Stimulated activated CD8-positive, alpha-beta memory T cell treated with anti-CD3 and anti-CD28 coated beads, Interleukin-15, amount 100 ng/mL, for 1 hour (primary cell): ENCODE results near the gene TTC27.
"Not testable (repeated sequence)": the region's sequence is repeated elsewhere in the genome, so short reads cannot be mapped to it uniquely, and the experiment has no call there.

ENCODE experiments used
- DNase-seq: peaks from one replicate; pipeline ENCODE4 v3.0.0-alpha.2; 2020; ENCODE audit warnings: low read depth

TTC27 gene

DNA sequence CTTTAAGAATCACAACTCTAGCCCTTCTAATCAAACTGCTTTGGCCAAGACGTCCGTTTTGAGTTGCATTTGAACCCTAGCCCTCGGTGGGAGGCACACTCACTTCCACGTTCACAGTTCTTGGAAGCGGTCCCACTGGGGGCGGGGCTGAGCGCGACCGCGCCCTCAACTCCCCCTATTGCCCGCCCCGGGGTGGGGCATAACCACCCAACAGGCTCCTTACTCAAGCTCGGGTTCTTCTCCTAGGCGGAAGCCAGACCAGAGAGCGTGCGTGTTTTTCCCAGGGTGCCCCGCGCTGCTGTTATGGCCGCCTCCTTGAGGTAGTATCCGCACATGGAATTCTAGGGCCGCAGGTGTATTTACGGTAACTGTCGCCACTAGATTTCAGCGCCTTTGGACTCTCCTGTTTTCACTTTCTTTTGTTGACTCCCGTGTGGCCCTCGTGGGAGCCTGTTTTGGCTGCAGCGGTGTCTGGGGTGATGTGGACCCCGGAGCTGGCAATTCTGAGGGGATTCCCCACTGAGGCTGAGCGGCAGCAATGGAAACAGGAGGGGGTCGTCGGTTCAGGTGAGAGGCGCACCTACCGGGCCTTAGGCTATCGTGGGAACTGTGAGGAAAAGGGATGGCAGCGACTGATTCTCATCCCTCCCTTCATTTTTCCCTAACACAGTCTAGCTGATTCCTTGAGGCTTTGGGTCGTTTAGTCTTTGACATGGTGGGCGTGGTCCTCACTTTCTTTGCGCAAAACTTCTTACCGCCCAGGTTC is at the start of gene TTC27:
Gene TTC27, plus strand, starts transcription at position 237 of the 766 bp plus-strand sequence. Its CDS starts 243 bp downstream, at position 480.
- peak; percentile 90 for DNase-seq

DNA sequence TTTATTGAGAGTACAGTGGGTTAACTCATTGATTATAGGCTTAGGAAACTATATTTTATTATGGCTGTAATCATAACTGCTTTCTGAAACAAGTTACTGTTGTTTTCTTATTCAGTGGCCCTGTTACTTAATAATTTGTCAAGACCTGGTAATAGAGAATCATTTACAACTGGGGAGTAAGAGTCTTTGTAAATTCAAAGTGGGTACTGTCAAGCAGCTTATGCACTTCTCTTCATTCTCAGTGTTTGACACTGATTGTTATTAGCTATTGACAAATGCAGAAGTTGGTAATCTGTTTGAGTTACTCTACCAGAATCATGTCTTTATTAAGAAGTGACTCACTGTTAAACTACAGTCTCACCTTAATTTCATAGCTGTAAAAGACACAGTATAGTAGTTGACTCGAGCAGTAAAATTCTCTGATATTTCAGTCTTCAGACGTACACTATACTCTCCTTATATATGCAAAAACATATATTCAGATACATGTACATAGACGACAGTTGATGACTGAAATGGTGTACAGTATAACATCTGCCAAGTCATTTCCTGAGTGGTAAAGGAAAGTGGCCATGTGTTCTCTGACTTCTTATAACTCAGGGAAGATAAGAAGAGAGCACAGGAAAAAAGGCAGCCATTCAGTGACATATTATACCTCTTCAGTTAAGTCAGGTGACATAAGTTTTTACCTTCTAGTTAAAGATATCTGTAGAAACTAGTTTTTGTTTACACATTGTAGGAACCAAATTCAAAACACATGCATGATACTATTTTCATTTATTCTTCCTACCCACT is 36.0 kb upstream of the TTC27 start:
- no peak for DNase-seq

DNA sequence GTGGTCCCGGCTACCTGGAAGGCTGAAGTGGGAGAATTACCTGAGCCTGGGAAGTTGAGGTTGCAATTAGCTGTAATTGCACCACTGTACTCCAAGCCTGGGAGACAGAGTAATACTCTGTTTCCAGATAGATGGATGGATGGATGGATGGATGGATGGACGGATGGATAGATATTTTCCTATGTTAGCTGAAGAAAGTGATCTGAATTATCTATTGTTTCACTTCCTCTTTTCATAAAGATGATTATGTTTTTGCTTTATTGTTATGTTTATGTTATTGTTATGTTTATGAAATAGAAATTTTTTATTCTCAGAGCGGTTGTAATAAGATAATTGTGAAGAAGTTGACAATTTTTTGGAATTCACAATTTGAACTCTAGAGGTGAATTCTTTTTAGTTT is 33.3 kb upstream of the TTC27 start:
- no peak for DNase-seq

DNA sequence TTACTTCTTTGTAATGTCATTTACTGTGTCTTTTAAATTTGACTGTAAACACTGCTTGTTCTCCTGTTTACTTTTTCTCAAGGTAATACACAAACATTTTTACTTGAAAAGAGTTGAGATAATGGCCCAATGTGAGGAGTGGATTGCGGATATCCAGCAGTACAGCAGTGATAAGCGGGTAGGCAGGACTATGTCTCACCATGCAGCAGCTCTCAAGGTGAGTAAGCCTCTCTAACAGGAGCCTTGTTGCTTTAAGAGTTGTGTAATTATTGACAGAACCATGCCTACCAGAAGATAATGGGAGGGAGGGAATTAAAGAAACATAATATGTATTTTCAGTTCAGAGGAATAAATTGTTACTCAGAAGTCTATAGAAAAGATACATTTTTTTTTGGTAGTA is 16.5 kb upstream of the TTC27 start:
- DNase-seq: no peak

DNA sequence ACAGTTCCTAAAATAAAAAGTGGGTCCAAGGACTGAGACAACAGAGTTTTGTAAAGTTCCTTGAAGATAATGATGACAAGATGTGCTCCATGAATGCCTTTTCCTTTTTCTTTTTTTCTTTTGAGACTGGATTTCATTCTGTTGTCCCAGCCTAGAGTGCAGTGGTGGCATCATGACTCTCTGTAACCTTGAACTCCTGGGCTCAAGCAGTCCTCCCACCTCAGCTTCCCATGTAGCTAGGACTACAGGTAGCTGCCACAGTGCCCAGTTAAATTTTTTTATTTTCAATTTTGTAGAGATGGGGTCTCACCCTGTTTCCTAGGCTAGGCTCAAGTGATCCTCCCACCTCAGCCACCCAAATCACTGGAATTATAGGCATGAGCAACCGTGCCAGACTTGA is 16.1 kb upstream of the TTC27 start:
- no peak for DNase-seq

DNA sequence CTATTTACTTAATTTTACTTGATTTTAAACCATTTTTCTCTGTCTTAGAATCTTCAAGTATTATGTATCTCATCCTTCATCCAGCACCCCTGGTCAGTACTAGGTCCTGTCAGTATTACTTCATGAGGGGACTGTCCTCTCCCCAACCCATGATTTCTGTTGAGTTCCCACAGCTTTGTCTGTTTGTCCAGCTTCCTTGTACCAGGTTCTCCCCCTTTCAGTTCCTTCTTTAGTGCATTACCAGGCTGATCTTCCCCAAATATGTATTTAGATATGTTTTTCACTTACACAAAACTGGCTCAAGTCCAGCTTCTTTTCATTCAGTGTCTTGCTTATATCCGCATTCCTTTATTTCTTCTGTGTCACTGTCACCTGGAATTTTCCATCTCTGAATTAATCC is 13.8 kb upstream of the TTC27 start:
- DNase-seq: no peak

DNA sequence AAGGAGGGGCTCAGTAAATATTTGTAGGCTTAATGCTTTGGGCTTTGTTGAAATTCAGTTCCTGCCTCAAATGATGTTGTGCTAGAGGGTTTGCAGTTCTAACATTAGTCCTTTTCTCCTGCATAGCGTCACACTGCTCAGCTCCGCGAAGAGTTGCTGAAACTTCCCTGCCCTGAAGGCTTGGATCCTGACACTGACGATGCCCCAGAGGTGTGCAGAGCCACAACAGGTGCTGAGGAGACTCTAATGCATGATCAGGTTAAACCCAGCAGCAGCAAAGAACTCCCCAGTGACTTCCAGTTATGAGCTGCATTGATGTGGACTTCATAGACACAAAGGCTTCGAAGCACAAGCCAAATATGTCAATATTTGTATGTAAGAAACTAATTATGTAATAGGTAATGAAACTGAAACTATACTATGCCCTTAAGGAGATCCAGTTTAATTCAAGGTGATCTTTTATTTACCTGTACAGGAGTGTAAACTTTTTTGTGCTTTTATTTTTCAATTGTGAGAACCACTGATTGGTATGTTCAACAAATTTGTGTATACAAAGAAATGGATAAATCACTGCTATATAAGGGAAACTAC is 10.2 kb upstream of the TTC27 start:
- DNase-seq: no peak

DNA sequence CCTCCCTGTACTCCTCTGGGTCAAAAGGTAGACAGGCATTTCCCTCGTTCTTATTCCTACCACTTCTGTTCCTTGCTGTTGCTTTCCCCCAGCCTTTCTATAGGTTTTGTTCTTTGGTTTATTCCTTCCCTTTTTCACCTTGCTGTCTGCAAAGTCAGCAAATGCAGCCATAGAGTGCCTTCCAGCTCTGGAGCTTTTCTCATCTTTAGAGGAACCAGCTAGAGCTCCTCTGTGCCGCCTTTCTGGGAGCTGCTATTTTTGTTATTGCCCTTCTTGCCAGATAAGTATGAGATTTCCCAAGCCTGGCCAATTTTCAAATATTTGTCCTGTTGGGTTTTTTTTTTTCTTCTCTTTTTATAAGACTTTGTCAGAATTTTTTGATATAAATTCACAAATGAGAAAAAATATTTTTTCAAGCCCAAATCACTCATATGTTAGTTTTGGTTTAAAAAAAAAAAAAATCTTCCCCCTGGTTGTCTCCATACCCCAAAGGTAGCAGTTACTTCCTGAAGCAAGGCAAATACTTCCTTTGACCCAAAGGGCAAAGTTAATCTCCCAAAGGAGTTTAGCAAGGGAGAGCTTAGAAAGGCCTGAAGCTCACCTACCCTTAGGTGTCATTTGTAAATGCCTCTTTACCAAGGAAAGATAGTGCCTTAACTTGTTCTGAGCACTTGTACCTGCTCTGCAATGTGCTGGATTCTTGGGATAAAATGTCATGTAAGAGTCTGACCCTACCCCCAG is 5.1 kb upstream of the TTC27 start:
- no peak for DNase-seq

DNA sequence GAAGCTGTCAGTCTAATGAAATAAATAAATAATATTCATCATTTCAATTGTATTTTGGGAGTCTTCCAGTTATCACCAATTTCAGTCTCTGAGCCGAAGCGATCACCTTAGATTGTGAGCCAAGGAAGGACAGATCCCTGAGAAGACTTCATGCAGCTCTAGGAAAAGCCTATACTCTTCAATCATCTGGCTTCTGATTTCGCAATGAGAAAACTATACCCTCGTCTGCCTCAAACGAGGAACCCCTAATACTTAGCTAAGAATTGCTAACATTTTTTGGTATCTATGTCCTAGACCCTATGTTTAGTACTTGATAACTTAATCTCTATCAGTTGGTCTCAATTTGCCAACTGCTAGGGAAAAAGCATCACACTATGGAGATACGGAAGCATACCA is 4.5 kb upstream of the TTC27 start:
- no peak for DNase-seq

DNA sequence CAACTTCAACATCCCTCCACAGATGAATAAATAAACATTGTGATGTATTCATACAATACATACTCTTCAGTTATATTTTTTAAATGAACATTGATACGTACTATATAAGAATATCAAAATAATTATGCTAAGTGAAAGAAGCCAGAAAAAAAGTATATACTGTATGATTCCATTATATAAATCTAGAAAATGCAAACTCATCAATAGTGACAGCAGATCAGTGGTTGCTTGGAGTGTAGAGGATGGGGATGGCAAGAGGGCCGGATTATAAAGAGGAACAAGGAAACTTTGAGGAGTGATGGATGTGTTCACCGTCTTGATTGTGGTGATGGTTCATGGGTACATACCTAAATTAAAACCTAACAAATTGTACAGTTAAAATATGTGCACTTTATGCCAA is 3.0 kb upstream of the TTC27 start:
- no peak for DNase-seq

DNA sequence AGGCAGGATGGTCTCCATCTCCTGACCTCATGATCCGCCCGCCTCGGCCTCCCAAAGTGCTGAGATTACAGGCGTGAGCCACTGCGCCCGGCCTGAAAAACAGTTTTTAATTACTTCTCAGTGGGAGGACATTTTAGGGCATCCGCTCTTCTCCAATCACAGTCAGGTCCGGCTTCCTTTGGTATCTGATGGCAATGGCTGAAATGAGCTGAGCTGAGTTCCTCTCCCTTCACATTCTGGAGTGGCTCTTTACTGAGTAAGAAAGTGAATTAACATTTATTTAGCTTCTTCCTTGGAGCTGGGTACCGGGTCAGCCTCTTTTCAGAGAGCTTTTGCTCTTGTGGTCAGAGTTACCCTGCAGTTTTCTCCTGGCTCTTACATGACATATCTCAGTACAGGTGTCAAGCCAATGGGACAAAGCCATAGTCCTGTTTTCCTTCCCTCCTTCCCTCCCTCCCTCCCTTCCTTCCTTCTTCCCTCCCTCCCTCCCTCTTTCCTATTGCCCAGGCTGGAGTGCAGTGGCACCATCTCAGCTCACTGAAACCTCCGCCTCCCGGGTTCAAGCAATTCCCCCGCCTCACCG is 1.1 kb upstream of the TTC27 start:
- no peak for DNase-seq

DNA sequence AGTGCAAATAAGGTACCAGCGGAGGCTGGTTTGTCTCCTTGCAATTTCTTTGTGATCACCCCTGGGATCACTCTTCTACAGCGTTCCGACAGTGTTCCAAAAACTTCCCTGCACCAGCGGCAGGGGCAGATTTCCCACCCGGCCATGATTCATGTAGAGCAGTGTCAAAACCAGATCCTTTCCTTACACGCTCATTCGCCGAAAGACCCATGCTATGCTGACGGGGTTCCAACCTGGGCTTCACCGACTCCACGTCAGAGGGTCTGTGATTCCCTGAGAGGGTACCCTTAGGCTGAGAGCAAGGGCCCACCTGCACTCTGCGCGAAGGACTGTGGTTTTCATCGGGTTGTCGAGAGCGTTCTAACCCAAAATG is 423 bp upstream of the TTC27 start:
- no peak for DNase-seq

DNA sequence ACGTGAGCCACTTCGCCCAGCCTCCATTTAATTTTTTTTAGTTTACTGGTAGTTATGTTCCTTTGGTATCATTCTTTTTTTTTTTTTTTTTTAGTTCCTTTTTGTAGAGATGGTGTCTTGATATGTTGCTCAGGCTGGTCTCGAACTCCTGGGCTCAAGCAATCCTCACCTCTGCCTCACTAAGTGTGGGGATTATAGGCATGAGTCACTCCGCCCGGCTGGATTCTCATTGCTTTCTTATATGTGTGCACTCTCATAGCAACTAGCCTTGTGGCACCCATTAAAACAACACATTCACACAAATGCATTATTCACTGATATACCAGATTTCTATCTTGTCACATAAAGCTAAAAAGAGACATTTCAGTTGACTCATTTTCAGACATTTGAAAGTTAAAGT is 4.2 kb downstream of the TTC27 start:
- no peak for DNase-seq

DNA sequence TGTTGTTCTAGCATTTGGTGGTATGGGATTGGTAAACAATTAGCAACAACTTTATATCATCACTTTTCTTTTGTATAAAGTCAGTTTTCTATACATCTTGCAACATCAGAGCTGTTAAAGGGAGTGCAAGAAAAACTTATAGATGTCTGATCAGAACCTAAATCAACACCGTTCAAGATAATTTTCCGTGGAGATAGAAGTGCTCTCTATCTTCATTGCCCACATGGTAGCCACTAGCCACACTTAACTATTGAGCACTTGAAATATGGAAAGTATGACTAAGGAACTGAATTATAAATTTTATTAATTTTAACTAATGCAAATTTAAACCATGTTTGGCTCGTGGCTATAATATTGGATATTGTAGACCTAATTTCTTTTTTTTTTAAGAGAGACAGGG is 5.2 kb downstream of the TTC27 start:
- no peak for DNase-seq

DNA sequence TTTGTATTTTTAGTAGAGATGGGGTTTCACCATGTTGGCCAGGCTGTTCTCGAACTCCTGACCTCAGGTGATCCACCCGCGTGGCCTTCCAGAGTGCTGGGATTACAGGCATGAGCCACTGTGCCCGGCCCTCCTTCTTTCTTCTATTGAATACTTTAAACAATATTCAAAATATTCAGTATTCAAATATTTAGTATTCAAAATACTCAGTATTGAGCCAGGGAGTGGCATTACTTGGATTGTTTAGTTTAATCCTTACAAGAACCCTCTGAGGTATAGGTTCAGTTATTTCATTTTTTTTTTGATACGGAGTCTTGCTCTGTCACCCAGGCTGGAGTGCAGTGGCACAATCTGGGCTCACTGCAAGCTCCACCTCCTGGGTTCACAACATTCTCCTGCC is 10.7 kb downstream of the TTC27 start:
- not testable (repeated sequence) for DNase-seq

DNA sequence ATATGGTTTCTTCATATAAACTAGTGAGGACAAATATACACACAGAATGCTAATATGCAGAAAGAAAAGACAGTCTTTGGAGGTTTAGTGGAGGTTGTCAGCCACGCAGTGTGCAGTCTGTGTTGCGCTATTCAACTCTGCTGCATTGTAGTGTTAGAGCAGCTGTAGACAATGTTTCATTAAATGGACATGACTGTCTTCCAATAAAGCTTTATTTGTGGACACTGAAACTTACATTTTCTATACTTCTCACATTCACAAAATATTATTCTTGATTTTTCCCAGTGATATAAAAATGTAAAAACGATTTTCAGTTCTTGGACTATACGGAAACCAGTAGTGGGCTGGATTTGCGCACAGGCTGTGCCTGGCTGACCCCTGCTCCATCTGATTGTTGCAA is 13.3 kb downstream of the TTC27 start:
- no peak for DNase-seq

DNA sequence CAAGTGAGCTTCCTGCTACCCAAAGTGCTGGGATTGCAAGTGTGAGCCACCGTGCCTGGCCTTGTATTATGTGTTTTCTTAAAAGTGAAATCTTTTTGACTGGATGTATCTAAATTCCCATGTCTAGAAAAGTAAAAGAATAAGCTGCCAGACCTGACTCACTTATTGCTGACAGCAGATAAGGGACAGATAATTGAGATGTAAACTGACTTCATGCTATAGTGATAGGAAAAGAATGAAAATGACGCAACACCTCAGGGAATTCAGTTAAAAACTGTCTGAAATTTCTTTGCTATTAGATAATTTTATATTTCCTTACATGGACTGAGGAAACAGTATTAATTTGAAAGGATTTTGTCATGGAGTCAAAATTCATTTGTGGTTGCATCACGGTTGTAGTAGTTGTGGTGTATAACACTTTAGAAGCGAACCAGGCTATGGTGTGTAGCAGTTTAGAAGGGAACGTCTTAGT is 19.4 kb downstream of the TTC27 start:
- DNase-seq: no peak

DNA sequence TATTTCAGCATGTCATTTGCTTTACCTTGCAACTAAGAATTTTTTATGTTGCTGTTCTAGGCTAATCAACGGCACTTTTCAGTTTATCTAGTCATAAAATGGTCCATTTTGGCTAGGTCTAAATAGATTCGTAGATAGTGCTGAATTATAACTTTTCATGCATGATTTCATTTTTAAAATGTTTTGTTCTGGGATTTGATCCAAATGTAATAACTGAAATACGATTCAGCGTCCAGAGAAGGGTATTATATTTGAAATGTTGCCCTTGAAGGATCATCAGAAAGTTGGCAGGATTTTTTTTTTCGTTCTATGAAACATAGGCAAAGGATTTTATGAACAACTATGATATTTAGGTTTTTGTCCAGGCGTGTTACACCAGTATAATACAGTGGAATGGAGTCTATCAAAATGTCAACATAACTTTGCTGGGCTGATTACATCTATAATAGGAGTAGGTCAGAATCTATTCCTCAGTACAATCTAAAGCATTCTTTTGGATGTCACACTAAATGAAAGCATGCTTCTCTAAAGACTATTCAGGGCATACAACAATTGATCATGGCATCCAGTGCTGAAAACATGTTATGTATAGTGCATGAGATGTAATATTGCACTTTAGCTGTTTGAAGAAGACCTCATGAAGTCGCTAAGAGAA is 24.8 kb downstream of the TTC27 start:
- no peak for DNase-seq

DNA sequence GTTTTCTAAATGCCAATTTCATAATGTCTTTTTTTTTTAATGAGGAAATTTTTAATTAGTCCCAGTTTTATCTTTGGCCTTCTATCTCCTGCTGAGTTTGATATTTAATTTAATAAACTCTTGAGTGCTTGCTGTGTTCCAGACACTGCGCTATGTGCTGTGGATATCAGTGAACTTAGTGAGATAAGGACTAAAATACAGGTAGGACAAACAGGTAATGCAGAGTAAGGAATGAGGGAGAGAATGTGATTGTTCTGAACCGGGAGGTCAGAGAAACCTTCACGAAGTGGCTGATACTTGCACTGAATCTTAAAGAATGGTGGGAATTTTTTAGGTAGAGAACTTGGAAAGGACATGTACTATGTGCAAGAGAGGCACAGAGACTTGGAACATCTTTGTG is 28.2 kb downstream of the TTC27 start:
- DNase-seq: no peak

DNA sequence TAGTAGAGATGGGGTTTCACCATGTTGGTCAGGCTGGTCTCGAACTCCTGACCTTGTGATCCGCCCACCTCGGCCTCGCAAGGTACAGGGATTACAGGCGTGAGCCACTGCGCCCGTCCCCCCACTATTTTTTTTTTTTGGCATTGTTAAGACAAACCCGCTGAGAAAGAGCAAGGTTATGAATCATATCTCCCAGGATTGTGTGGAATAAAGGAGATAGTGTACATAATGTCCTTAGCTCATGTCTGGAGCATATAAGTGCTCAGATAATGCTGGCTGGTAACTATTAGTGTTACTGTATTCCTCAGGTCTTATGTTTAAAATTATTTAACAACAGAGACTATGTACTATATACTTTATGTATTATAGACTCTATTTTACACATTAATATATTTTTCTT is 36.0 kb downstream of the TTC27 start:
- DNase-seq: no peak

DNA sequence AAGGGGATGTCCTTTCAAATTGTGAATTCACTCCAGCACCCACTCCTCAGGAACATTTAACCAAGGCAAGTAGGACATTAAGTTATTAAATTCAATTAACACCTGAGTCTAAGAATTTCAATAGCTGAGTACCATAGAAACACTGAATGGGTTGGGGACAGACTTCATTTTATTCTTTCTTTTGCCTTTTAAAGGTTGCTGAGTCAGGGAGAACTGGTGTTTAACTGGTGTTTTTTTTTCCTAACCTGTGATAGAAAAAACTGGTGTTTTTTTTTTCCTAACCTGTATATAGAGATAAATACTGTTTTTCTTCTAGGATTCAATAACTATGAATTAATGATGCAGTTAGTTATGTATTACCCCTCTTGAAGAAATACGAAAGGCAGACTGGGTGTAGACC is 38.9 kb downstream of the TTC27 start:
- no peak for DNase-seq

DNA sequence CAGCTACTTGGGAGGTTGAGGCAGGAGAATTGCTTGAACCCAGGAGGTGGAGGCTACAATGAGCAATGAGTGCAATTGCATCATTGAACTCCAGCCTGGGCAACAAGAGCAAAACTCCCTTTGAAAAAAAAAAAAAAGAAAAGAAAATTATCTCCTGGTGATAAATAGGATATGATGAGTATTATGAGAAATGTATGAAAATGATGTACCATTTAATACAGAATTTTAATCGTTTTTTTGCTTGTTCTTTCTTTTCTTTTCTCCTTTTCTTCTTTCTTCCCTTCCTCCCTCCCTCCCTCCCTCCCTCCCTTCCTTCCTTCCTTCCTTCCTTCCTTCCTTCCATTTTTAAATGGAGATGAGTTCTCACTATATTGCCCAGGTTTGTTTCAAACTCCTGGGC is 40.4 kb downstream of the TTC27 start:
- DNase-seq: no peak
